HepG2 (cell line): ENCODE data around the gene TEX19. TPM values are rescaled to one million over a fixed set of nuclear protein-coding genes. Genes with fewer than 3 reads are reported as not detected.
A peak's percentile ranks its signal among the peaks of the same experiment; 100 is the strongest.

Experiments
- HBP1 ChIP-seq: IDR thresholded peaks from 2 replicates; pipeline ENCODE4 v1.6.1; 2016; ENCODE audit warnings: low read depth, control low read depth
- KDM5A ChIP-seq: fragments of 200-600 bp; sonication (generic); IDR thresholded peaks from 2 replicates; pipeline ENCODE4 v1.7.0; 2018; ENCODE audit warnings: antibody characterized with exemption, mild to moderate bottlenecking, low read length, borderline replicate concordance
- KDM6A ChIP-seq: IDR thresholded peaks from 2 replicates; pipeline ENCODE4 v1.6.1; 2016; ENCODE audit warnings: low read depth
- MLX ChIP-seq: IDR thresholded peaks from 2 replicates; pipeline ENCODE4 v1.6.1; 2016
- MTA1 ChIP-seq: sonication (generic); formaldehyde crosslinking; IDR thresholded peaks from 2 replicates; pipeline ENCODE4 v1.4.0; 2020; ENCODE audit warnings: missing genetic modification reagents, mild to moderate bottlenecking, borderline replicate concordance
- NFE2L1 ChIP-seq: sonication (generic); formaldehyde crosslinking; IDR thresholded peaks from 2 replicates; pipeline ENCODE4 v1.4.0; 2020; ENCODE audit warnings: missing genetic modification reagents, mild to moderate bottlenecking, borderline replicate concordance
- PHF21A ChIP-seq: sonication (generic); formaldehyde crosslinking; IDR thresholded peaks from 2 replicates; pipeline ENCODE4 v1.5.0; 2020; ENCODE audit warnings: mild to moderate bottlenecking, missing genetic modification reagents
- PRDM10 ChIP-seq: sonication (generic); formaldehyde crosslinking; IDR thresholded peaks from 2 replicates; pipeline ENCODE4 v1.4.0; 2020; ENCODE audit warnings: low read depth, missing genetic modification reagents
- PTBP1 ChIP-seq: fragments of 200-400 bp; formaldehyde crosslinking; IDR thresholded peaks from 2 replicates; pipeline ENCODE4 v1.6.1; 2018; ENCODE audit warnings: low read length, low read depth; ENCODE audit not compliant: poor library complexity, severe bottlenecking
- SNAI1 ChIP-seq: sonication (generic); formaldehyde crosslinking; IDR thresholded peaks from 2 replicates; pipeline ENCODE4 v1.5.0; 2020; ENCODE audit warnings: mild to moderate bottlenecking, missing genetic modification reagents, borderline replicate concordance
- YEATS2 ChIP-seq: sonication (generic); formaldehyde crosslinking; IDR thresholded peaks from 2 replicates; pipeline ENCODE4 v1.4.0; 2020; ENCODE audit warnings: missing genetic modification reagents, borderline replicate concordance
- ZBTB1 ChIP-seq: sonication (generic); formaldehyde crosslinking; IDR thresholded peaks from 2 replicates; pipeline ENCODE4 v1.4.0; 2020; ENCODE audit warnings: missing genetic modification reagents, borderline replicate concordance
- ZFP1 ChIP-seq: IDR thresholded peaks from 2 replicates; pipeline ENCODE4 v1.6.1; 2016
- ZNF276 ChIP-seq: sonication (generic); formaldehyde crosslinking; IDR thresholded peaks from 2 replicates; pipeline ENCODE4 v1.4.0; 2020; ENCODE audit warnings: mild to moderate bottlenecking, low read depth, missing genetic modification reagents
- ZNF292 ChIP-seq: sonication (generic); formaldehyde crosslinking; IDR thresholded peaks from 2 replicates; pipeline ENCODE4 v1.8.1; 2022; ENCODE audit warnings: mild to moderate bottlenecking, low read depth, missing genetic modification reagents, borderline replicate concordance
- ZNF331 ChIP-seq: sonication (generic); formaldehyde crosslinking; IDR thresholded peaks from 2 replicates; pipeline ENCODE4 v1.4.0; 2020; ENCODE audit warnings: missing genetic modification reagents
- ZNF343 ChIP-seq: sonication (generic); formaldehyde crosslinking; IDR thresholded peaks from 2 replicates; pipeline ENCODE4 v1.4.0; 2020; ENCODE audit warnings: mild to moderate bottlenecking, missing genetic modification reagents
- ZNF501 ChIP-seq: sonication (generic); formaldehyde crosslinking; IDR thresholded peaks from 2 replicates; pipeline ENCODE4 v1.5.1; 2020; ENCODE audit warnings: mild to moderate bottlenecking, moderate library complexity, missing genetic modification reagents
- ZNF556 ChIP-seq: sonication (generic); formaldehyde crosslinking; IDR thresholded peaks from 2 replicates; pipeline ENCODE4 v1.4.0; 2020; ENCODE audit warnings: mild to moderate bottlenecking, missing genetic modification reagents, borderline replicate concordance
- ZNF567 ChIP-seq: sonication (generic); formaldehyde crosslinking; IDR thresholded peaks from 2 replicates; pipeline ENCODE4 v1.8.1; 2023; ENCODE audit warnings: mild to moderate bottlenecking, missing genetic modification reagents, borderline replicate concordance
- ZNF598 ChIP-seq: sonication (generic); formaldehyde crosslinking; IDR thresholded peaks from 2 replicates; pipeline ENCODE4 v1.5.1; 2020; ENCODE audit warnings: mild to moderate bottlenecking, missing genetic modification reagents, borderline replicate concordance
- ZNF773 ChIP-seq: sonication (generic); formaldehyde crosslinking; IDR thresholded peaks from 2 replicates; pipeline ENCODE4 v1.4.0; 2020; ENCODE audit warnings: missing genetic modification reagents, borderline replicate concordance
- polyA plus RNA-seq, 8 experiments: library from polyadenylated mRNA; depleted of rRNA in 3 of 8; stranded (reverse) in 7 of 8; unstranded in 1 of 8; fragments of >200 nt; fragmentation: Illumina TruSeq in 4 of 8; extraction: Trizol in 4 of 8; gene quantifications; 2 replicates each; pipeline versions ENCODE4 v1.2.1 to v1.2.3, GENCODE V29; 2011 to 2016; ENCODE audit warnings: low read depth in 4 of 8, missing spikeins in 1 of 8, mixed read lengths in 1 of 8; ENCODE audit not compliant: insufficient read depth in 1 of 8
- total RNA-seq, 5 experiments: library from RNA; depleted of rRNA; stranded (reverse); fragments of >200 nt; fragmentation: Illumina TruSeq; extraction: Trizol; gene quantifications; 2 replicates each; pipeline ENCODE4 v1.2.3, GENCODE V29; 2016; ENCODE audit warnings: low read depth in 1 of 5

Gene TEX19
- total and polyA plus RNA-seq, 2 of the 13 experiments (the other 11 are each of a cell fraction or from before 2014, with no cell fraction given), result 1.3 to 6.0 TPM

GRCh38 chr17:82320140-82320840 lies 38.8 kb upstream of the TEX19 start (continued):
- TF ChIP-seq ZNF556 (no peak; the same call in 1 of the 2 replicates), MLX (CRISPR knock-in tag) (no peak), ZNF292 (CRISPR knock-in tag) (peak; percentile 53), KDM6A (CRISPR knock-in tag) (no peak), PTBP1 (no peak), ZNF276 (CRISPR knock-in tag) (no peak), ZFP1 (CRISPR knock-in tag) (no peak), ZBTB1 (CRISPR knock-in tag) (no peak), ZNF598 (CRISPR knock-in tag) (0 out of 2 replicates have a peak, but pooled peaks have one; percentile 13), SNAI1 (CRISPR knock-in tag) (no peak), YEATS2 (CRISPR knock-in tag) (no peak), MTA1 (peak; percentile 63; the same call in 1 of the 2 replicates), PRDM10 (CRISPR knock-in tag) (peak; percentile 57; the same call in 1 of the 2 replicates), ZNF343 (CRISPR knock-in tag) (no peak), ZNF331 (CRISPR knock-in tag) (no peak; the same call in 1 of the 2 replicates), KDM5A (no peak), HBP1 (CRISPR knock-in tag) (0 out of 2 replicates have a peak, but pooled peaks have one; percentile 48), NFE2L1 (no peak), ZNF501 (no peak), ZNF773 (CRISPR knock-in tag) (no peak), ZNF567 (CRISPR knock-in tag) (no peak), PHF21A (CRISPR knock-in tag) (peak; percentile 50; the same call in 1 of the 2 replicates)
